ENCODE data around the gene IL17RE. TPM values are rescaled to one million over a fixed set of nuclear protein-coding genes. Genes with fewer than 3 reads are reported as not detected.
A peak's percentile ranks its signal among the peaks of the same experiment; 100 is the strongest.

IL17RE gene
- polyA plus RNA-seq, 1 donor from 2014 or later = not detected

DNA sequence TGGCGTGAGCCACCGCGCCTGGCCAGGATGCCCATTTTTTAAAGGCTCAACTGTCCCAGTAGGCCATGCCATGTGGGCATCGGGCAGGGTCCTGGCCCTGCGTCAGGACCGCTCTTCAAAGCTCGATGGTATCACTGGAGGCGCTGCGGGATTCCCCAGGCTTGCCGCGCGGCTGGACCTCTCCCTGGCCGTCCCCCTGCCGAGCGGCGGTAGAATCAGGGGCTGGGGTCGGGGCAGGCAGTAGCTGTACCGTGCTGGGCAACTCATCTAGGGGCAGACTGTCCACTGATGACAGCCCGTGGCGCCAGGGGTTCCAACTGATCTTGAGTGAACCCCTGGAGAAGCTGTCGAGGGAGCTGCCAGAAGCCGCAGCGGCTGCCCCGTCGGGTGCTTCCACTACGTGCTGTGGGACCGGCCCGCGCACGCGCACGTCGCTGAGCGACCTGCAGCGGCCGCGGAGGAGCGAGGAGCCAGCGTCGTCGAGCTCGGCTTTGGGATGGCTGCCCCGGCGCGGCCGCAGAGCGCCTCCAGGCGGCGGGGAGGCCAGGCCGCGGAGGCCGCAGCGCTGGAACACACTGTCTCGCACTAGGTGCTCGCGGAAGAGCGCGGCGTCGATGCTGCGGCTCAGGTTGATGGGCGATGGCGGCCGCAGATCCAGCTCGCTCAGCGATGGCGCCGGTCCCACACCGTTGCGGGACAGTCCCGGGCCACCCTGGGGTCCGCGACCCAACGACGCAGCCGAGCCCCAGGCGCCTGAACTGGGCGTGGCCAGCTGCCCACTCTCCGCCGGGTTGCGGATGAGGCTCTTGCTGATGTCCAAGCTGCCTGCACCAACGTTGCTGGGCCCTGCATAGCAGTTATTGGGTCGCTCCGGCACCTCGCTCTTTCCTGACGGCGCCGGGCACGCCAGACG is 43.7 kb downstream of the IL17RE start:
- H3K36me3 Mint-ChIP-seq = no peaks in the 10 kb centered on the region
- peak overlapping the region; percentile 45 to 88 (median 82) for H3K4me3 Mint-ChIP-seq
- no peaks in the 10 kb centered on the region for H3K27me3 Mint-ChIP-seq
- peak overlapping the region in 1 of 3 donors; percentile 95 for H3K27ac Mint-ChIP-seq
- no peaks in the 10 kb centered on the region for H3K9me3 Mint-ChIP-seq
- peaks cover 5 to 7% (median 6%) of the 10 kb centered on the region in 3 donors for H3K4me1 Mint-ChIP-seq

DNA sequence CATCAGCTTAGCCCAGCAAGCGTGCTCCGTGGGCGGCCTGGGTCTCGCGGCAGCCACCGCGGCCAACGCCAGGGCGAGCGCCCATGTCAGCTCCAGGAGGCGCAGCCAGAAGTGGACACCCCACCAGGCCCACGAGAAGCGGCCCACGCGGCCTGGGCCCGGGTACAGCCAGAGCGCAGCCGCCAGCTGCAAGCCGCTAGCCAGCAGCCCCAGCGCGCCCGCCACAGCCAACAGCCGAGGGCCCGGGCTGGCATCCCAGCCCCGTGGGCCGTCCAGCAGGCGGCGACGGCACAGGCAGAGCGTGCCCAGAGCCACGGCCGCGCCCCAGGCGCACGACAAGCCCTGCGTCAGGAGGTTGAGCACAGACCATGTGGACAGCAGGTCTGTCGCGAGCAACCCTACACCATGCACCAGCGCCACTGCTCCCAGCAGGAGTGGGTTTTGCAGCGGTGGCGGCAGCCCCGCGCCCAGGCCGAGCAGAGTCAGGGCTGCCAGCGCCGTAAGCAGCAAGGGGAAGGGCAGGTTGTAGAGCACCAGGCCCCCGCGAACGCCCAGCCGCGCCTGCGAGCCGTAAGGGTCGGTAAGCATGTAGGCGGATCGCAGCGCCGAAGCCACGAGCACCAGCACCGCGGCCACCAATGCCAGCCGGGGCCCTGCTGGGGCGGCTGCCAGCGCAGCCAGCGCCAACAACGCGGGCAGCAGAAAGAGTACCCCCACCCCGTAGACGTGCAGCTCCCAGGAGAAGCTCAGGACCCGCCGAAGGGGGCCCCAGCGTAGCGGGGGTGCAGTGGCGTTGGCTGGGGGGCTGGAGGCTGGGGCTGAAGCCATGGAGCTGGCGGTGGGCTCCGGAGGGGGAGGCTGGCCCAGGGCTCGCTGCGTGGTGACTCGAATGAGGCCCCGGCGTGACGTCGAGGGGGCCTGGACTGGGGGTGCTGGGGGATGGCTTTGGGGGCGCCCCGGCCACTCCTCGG is 44.7 kb downstream of the IL17RE start:
- Mint-ChIP-seq H3K4me1 (peaks cover 5 to 10% (median 9%) of the 10 kb centered on the region in 3 donors), H3K36me3 (no peaks in the 10 kb centered on the region), H3K4me3 (no peak overlapping the region), H3K27ac (no peak overlapping the region), H3K27me3 (peaks cover 2% of the 10 kb centered on the region), H3K9me3 (no peaks in the 10 kb centered on the region)

DNA sequence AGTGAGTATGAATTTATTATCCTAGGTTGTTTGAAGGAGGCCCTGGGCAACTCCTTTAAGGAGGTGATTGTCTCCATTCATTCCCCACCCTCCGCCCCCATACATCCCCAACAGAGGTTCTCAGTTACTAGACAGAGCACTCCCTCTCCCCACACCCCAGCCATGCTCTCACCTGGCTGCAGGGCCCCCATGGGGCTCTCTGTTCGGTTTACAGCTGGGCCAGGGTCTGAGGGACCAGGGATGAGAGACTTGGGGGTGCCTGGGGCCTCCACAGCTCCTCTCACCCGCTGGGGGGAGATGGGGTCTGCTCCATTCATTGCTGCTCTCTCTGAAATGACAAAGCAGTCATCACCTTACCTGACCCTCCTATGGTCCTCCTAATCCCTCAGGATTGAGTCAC is 45.9 kb downstream of the IL17RE start:
- Mint-ChIP-seq H3K9me3 (no peaks in the 10 kb centered on the region), H3K36me3 (no peaks in the 10 kb centered on the region), H3K4me3 (peak overlapping the region in 1 of 4 donors; percentile 17), H3K27ac (no peak overlapping the region), H3K27me3 (peaks cover 2% of the 10 kb centered on the region), H3K4me1 (peaks cover 5 to 15% (median 11%) of the 10 kb centered on the region in 3 donors)

DNA sequence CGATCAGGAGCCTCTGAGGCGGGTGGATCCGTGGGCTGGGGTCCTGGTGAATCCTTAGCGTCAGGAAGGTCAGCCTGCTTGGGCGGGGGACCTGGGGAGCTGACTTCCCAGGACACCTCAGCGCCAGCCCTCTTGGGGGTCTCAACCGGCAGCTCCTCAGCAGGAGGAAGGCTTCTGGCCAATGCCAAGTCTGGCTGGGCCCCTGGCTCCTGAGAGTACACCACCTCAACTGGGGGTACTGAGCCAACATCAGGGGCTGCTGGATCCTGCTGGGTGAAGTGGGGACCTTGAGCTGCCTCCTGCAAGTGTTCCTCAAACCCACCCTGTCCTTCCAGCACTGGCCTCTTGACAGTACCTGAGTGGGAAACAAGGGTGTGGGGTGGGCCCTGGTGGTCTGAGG is 46.5 kb downstream of the IL17RE start:
- Mint-ChIP-seq H3K4me3 (peak overlapping the region in 1 of 4 donors; percentile 43), H3K27me3 (peaks cover 2% of the 10 kb centered on the region), H3K4me1 (peaks cover 5 to 15% (median 11%) of the 10 kb centered on the region in 3 donors), H3K27ac (no peak overlapping the region), H3K9me3 (no peaks in the 10 kb centered on the region), H3K36me3 (no peaks in the 10 kb centered on the region)

DNA sequence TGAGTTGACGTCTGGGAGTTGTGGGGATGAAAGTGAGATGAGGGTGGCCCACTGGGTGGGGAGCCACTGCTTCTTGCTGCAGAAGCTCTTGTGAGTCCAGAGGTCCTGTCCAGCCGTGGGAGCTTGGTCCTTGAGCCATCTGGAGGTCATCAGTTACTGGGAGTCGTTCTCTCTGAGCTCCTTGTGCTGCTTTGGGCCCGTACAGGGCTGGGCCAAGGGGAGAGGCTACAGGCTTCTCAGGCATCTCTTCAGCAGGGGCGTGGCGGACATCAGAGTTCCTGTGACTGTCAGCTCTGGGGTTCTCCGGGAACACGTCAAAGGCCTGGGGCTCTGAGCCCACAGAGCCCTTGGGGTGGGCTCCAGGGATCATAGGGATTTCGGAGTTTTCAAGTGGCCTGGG is 47.0 kb downstream of the IL17RE start:
- peaks cover 2% of the 10 kb centered on the region for H3K27me3 Mint-ChIP-seq
- no peak overlapping the region for H3K27ac Mint-ChIP-seq
- peaks cover 5 to 15% (median 11%) of the 10 kb centered on the region in 3 donors for H3K4me1 Mint-ChIP-seq
- H3K36me3 Mint-ChIP-seq = no peaks in the 10 kb centered on the region
- no peaks in the 10 kb centered on the region for H3K9me3 Mint-ChIP-seq
- H3K4me3 Mint-ChIP-seq = peak overlapping the region in 1 of 4 donors; percentile 43

DNA sequence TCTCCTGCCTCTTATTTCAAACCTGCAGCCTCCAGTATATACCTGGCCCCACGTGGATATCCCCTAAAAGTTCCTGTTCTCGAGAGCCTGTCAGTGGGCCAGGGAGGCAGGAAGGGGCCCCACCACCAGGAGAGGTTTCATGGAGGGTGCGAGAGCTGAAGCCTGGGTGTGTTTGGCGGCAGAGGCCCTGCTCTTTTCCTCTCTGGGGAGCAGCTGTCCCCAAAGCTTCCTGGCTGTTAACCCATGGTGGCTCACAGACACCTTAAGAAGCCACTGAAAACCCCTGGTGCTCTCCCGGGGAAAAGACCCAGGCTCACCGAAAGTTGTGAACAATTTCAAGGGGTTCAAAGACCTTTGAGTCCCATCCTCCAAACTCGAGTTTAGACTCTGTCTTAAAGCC is 48.5 kb downstream of the IL17RE start:
- H3K4me1 Mint-ChIP-seq = peaks cover 5 to 15% (median 11%) of the 10 kb centered on the region in 3 donors
- no peaks in the 10 kb centered on the region for H3K9me3 Mint-ChIP-seq
- no peaks in the 10 kb centered on the region for H3K36me3 Mint-ChIP-seq
- peak overlapping the region; percentile 85 to 95 (median 88) for H3K4me3 Mint-ChIP-seq
- peak overlapping the region in 1 of 3 donors; percentile 59 for H3K27ac Mint-ChIP-seq
- peaks cover 2% of the 10 kb centered on the region for H3K27me3 Mint-ChIP-seq

DNA sequence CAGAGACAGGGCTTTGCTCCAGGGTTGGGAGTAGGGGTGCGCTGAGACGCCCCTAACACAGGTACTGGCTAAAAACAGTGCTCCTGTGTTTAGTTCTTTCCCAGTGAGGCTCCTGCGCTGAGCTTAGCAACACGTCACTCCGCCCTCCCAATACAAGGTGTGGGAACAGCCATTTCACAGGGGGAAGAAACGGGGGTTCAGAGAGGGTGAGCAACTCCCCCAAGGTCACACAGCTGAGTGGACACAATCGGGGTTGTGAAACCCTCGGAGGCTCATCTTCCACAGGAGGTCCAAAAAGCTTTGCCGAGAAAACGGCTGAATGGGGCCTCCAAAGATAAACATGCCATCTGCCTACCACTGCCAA is 48.9 kb downstream of the IL17RE start:
- Mint-ChIP-seq H3K27me3 (peaks cover 2% of the 10 kb centered on the region), H3K36me3 (no peaks in the 10 kb centered on the region), H3K4me1 (peaks cover 5 to 15% (median 11%) of the 10 kb centered on the region in 3 donors), H3K9me3 (no peaks in the 10 kb centered on the region), H3K27ac (no peak overlapping the region), H3K4me3 (peak overlapping the region; percentile 85 to 95 (median 88))

DNA sequence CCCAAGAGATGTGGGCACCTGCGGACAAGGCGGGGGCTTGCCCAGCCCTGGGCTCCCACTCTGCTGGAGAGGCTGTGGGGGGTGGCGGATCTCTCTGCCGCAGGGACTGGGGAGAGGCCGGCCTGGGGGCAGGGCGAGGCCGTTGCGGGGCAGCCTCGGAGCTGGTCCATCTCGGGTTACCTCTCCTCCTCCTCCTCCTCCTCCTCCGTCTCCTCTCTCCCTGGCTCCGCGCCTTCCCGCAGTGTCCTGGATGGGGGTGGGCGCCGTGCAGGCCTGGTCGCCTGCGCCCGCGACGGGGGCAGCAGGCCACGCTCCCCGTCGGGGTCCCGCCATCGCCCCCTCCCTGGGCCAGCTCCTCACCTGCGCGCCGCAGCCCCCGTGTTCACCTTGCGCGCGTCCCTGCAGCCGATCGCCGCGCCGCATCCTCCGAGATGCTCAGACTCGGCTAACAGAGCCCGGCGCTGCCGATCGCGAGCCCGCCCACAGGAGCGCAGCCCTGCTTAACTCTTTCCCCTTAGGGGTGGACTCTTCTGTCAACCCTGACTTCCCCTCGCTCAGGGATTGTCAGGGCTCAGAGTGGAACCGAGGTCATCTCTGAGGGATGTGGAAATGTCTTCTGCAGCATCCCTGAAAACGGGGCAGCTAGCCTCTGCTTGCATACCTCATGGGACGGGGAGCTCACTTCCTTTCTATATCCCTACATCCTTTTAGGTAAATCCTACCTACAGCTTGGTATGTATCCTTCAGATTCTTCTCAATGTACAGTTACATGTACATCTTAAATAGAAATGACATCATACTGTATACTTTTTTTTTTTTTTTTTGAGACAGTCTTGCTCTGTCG is 49.5 kb downstream of the IL17RE start, which contains the start of gene PRRT3:
TSS of gene PRRT3 (minus strand) at position 447 of the 844 bp plus-strand sequence. CDS start 2,293 bp downstream, outside the sequence.
- H3K36me3 Mint-ChIP-seq = peaks cover 1% of the 10 kb centered on the region
- peak within 1 kb of the TSS in 2 of 3 donors; percentile 59 to 76 for H3K27ac Mint-ChIP-seq
- H3K9me3 Mint-ChIP-seq = no peaks in the 10 kb centered on the region
- H3K4me1 Mint-ChIP-seq = peaks cover 5 to 15% (median 11%) of the 10 kb centered on the region in 3 donors
- peaks cover 2% of the 10 kb centered on the region for H3K27me3 Mint-ChIP-seq
- peak within 1 kb of the TSS; percentile 85 to 95 (median 92) for H3K4me3 Mint-ChIP-seq

DNA sequence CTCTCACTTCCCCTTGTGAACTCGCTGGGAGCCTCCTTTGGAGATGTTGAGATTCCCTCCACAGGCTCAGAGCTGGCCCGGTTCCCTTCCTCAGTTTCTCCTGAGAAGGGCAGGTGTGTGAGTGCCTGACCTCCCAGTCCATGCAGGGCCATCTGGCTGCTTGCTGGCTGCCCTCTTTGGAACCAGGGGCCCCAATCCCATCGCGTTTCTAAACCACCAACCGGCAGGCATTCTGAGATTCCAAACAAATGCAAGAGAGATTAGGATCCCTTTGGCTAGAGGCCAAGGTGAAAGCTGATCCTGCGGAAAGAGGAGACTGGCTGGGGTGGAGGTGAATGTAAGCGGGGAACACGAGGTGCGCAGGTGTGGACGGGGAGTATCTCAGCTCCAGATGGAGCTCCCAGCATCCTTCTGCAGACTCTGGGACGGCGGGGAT is 52.4 kb downstream of the IL17RE start:
- peak overlapping the region in 1 of 4 donors; percentile 56 for H3K4me3 Mint-ChIP-seq
- peaks cover 5 to 15% (median 11%) of the 10 kb centered on the region in 3 donors for H3K4me1 Mint-ChIP-seq
- peaks cover 2% of the 10 kb centered on the region for H3K27me3 Mint-ChIP-seq
- no peaks in the 10 kb centered on the region for H3K9me3 Mint-ChIP-seq
- H3K27ac Mint-ChIP-seq = peak overlapping the region in 1 of 3 donors; percentile 53
- H3K36me3 Mint-ChIP-seq = peaks cover 1% of the 10 kb centered on the region

DNA sequence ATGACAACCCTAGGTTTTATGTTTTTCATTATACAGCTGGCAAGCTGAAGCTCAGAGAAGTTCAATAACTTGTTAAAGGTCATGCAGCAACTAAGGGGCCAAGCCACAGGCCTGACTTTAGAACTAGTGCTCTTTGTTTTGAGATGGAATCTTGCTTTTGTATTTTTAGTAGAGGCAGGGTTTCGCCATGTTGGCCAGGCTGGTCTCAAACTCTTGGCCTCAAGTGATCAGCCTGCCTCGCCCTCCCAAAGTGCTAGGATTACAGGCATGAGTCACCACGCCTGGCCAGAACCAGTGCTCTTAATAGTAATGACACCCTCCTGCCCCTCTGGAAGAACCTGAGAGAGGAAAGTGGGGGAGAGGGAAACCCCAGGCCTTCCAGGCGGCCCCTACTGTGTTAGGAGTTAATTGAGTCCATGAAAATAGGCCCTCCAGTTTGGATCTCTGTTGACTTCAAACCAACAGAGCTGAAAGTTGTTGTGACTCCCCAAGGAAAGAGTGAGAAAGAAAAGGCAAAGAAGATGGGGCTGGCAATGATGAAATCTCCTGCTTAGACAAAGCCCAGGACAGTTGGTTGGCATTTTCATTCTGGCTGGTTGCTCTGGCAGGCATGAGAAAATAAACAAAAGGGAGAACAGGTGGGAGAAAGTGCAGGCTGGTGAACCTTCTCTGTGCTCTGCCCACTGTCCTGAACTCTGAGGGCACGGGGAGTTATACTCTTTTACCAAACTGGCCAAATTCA is 53.1 kb downstream of the IL17RE start:
- Mint-ChIP-seq H3K36me3 (peaks cover 1% of the 10 kb centered on the region), H3K4me3 (no peak overlapping the region), H3K27me3 (peaks cover 2% of the 10 kb centered on the region), H3K9me3 (no peaks in the 10 kb centered on the region), H3K27ac (peak overlapping the region in 1 of 3 donors; percentile 19), H3K4me1 (peaks cover 3 to 14% (median 8%) of the 10 kb centered on the region in 3 donors)

DNA sequence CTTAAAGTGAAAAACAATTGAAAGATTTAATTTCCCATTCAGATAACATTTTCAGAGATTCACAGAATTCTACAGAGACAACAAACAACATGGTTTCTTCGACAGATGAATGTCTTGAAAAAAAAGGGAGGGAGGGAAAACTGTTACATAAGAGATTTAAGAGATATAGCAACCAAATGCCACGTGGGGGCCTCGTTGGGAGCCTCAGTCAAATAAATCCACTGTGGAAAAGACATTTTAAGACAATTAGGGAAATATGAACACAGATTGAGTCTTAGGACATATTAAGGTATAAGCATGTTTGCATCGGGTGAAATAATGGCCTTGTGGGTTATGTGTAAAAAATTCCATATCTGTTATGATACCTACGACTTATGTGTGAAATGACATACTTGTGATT is 54.6 kb downstream of the IL17RE start:
- Mint-ChIP-seq H3K27ac (peak overlapping the region in 1 of 3 donors; percentile 22), H3K4me1 (peaks cover 0 to 6% (median 3%) of the 10 kb centered on the region in 3 donors)

DNA sequence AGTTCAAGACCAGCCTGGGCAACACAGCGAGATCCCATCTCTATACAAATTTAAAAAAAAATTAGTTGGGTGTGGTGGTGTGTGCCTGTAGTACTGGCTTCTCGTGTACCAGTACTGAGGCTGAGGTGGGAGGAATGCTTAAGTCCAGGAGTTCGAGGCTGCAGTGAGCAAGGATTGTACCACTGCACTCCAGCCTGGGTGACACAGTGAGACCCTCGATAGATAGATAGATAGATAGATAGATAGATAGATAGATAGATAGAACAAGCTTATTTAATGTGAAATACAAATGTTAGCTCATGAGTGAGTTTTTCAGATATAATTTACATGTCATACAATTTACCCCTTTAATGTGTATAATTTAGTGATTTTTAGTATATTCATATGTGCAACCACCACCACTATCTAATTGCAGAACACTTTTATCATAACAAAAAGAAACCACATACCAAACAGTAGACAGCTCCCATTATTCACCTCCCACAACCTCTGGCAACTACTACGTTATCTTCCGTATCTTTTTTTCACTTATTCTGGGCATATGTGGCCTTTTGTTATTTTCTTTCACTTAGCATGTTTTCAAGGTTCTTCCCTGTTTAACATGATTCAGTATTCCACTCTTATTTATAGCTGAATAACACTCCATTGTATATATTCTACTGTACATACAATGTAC is 62.7 kb downstream of the IL17RE start:
- no peaks in the 10 kb centered on the region for H3K27me3 Mint-ChIP-seq
- H3K27ac Mint-ChIP-seq = no peak overlapping the region
- H3K9me3 Mint-ChIP-seq = no peaks in the 10 kb centered on the region
- H3K4me1 Mint-ChIP-seq = no peaks in the 10 kb centered on the region
- H3K4me3 Mint-ChIP-seq = no peak overlapping the region
- peaks cover 10% of the 10 kb centered on the region for H3K36me3 Mint-ChIP-seq

More for the DNA sequence above, 54.6 kb downstream of the IL17RE start:
- no peaks in the 10 kb centered on the region for H3K27me3 Mint-ChIP-seq
- H3K36me3 Mint-ChIP-seq = peaks cover 1% of the 10 kb centered on the region
- no peak overlapping the region for H3K4me3 Mint-ChIP-seq
- H3K9me3 Mint-ChIP-seq = no peaks in the 10 kb centered on the region
